Stomach smooth muscle (tissue), 2 donors: Measurements from ENCODE around the gene ARL4D.

Experiments
- H3K27ac ChIP-seq: one replicate; pipeline ENCODE4 v1.7.0; 2013; ENCODE audit warnings: mild to moderate bottlenecking, low read length, inconsistent platforms
- H3K27me3 ChIP-seq, 2 donors: one replicate each; pipeline ENCODE4 v1.7.0; 2013; ENCODE audit warnings: low read length in 2 of 2; ENCODE audit not compliant: insufficient read depth in 2 of 2, control insufficient read depth in 1 of 2
- H3K36me3 ChIP-seq, 2 donors: one replicate each; pipeline ENCODE4 v1.7.0; 2013; ENCODE audit warnings: low read length in 2 of 2; ENCODE audit not compliant: control insufficient read depth in 2 of 2, insufficient read depth in 2 of 2
- H3K4me1 ChIP-seq: one replicate; pipeline ENCODE4 v1.7.0; 2013; ENCODE audit warnings: low read length; ENCODE audit not compliant: control insufficient read depth, insufficient read depth
- H3K4me3 ChIP-seq, 2 donors: one replicate each; pipeline ENCODE4 v1.7.0; 2013; ENCODE audit warnings: low read length in 2 of 2
- H3K9ac ChIP-seq, 2 donors: one replicate each; pipeline ENCODE4 v1.7.0; 2013; ENCODE audit warnings: low read length in 2 of 2, mild to moderate bottlenecking in 1 of 2
- H3K9me3 ChIP-seq, 2 donors: one replicate each; pipeline ENCODE4 v1.7.0; 2013; ENCODE audit warnings: low read length in 2 of 2; ENCODE audit not compliant: control insufficient read depth in 2 of 2
- donor health status: healthy.
- donor health status: Pancreatic carcinoma.

ARL4D gene, protein sequence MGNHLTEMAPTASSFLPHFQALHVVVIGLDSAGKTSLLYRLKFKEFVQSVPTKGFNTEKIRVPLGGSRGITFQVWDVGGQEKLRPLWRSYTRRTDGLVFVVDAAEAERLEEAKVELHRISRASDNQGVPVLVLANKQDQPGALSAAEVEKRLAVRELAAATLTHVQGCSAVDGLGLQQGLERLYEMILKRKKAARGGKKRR

DNA sequence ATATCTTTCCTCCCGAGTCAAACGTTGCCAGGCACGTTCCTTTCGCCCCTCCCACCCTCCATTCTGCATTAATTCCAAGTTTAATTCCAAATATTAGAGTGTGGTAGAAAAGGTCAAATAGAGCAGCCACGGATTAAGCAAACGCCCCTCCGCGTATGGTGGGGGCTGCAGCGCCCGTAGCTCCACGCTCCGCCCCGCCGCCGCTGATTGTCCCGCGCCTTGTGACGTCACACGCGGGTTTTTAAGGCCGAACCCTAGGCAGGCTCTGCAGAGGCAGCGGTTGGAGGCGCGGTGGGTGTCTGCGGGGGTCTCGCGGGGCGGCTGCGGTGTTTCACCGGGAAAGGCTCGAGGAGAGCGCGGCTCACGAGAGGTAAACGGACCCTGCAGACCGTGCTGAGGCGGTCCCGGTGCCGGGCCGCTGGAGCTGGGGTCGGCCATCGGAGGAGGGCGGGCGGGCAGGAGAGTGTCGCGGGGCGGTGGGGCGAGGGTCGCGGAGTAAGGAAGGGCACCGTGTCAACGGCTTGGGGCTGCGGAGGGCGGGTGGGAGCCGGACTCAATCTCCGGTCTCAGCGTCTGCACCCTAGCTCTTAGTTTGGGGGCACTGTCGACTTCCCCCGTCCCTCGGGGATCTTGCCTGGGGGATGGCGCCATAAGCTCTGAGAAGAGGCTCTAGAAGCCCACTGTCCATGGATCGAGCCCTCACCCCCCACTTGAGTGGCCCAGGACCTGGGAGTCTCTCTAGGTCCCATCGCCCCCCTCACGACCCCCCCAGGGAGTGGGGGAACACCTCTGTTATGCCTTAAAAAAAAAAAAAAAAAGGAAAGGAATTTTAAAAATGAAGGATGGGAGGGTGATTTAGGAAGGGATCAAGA is at the start of gene ARL4D:
TSS of gene ARL4D (plus strand) at position 270 of the 872 bp plus-strand sequence. CDS start 740 bp downstream, outside the sequence.
- Histone ChIP-seq H3K4me3 (peak within 1 kb of the TSS; percentile 85 to 89), H3K9ac (peak within 1 kb of the TSS; percentile 80 to 91), H3K9me3 (no peaks in the 10 kb centered on the region), H3K36me3 (peaks cover 0 to 3% of the 10 kb centered on the region in 2 donors), H3K27ac (peak within 1 kb of the TSS; percentile 95), H3K4me1 (peaks cover 42% of the 10 kb centered on the region), H3K27me3 (no peaks in the 10 kb centered on the region)

DNA sequence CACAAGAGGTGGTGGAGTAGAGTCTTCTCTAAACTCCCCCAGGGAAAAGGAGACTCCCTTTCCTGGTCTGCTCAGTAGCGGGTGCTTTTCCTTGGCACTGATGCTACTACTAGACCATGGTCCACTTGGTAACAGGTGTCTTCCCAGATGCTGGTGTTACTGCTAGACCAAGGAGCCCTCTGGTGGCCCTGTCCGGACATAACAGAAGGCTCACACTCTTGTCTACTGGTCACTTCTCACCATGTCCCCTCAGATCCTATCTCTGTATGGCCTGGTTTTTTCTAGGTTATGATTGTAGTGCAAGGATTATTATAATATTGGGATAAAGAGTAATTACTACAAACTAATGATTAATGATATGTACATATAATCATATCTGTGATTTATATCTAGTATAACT is 49.7 kb upstream of the ARL4D start:
- Histone ChIP-seq H3K9ac (no peak overlapping the region), H3K27ac (no peak overlapping the region), H3K4me1 (no peaks in the 10 kb centered on the region), H3K4me3 (no peak overlapping the region), H3K27me3 (no peaks in the 10 kb centered on the region), H3K9me3 (peaks cover 12 to 24% of the 10 kb centered on the region in 2 donors), H3K36me3 (peaks cover 0 to 2% of the 10 kb centered on the region in 2 donors)

- Histone ChIP-seq H3K9ac (no peak overlapping the region), H3K4me1 (no peaks in the 10 kb centered on the region), H3K27me3 (no peaks in the 10 kb centered on the region), H3K36me3 (peaks cover 0 to 2% of the 10 kb centered on the region in 2 donors), H3K27ac (no peak overlapping the region), H3K4me3 (no peak overlapping the region), H3K9me3 (peaks cover 12 to 24% of the 10 kb centered on the region in 2 donors)
Measured at GRCh38 chr17:43350888-43351361, 47.9 kb upstream of the ARL4D start.

DNA sequence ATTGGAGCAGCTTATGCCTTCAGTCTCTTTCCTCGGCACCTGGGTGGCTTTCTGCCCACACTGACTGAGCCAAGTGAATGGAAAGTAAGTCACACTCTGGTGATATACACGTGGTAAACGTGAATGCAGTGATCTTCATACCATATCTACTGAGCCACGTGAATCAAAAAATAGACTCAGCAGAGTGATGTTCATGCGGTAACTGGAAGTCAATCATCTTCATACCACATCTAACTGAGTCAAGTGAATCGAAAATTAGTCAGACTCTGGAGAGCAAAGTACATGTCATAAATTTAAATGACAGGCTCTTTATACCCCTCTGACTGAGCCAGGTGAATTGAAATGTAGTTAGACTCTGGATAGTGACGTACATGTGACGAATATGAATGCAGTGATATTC is 47.1 kb upstream of the ARL4D start:
- no peak overlapping the region for H3K9ac ChIP-seq
- no peak overlapping the region for H3K4me3 ChIP-seq
- no peaks in the 10 kb centered on the region for H3K27me3 ChIP-seq
- no peak overlapping the region for H3K27ac ChIP-seq
- peaks cover 0 to 2% of the 10 kb centered on the region in 2 donors for H3K36me3 ChIP-seq
- peaks cover 12 to 24% of the 10 kb centered on the region in 2 donors for H3K9me3 ChIP-seq
- H3K4me1 ChIP-seq = peaks cover 6% of the 10 kb centered on the region

GRCh38 chr17:43352579-43353331 is 46.0 kb upstream of the ARL4D start:
- H3K27me3 ChIP-seq = no peaks in the 10 kb centered on the region
- H3K4me1 ChIP-seq = peaks cover 6% of the 10 kb centered on the region
- no peak overlapping the region for H3K9ac ChIP-seq
- peaks cover 10 to 19% of the 10 kb centered on the region in 2 donors for H3K9me3 ChIP-seq
- H3K4me3 ChIP-seq = no peak overlapping the region
- peaks cover 0 to 2% of the 10 kb centered on the region in 2 donors for H3K36me3 ChIP-seq
- H3K27ac ChIP-seq = no peak overlapping the region

GRCh38 chr17:43353393-43353792 is 45.4 kb upstream of the ARL4D start:
- Histone ChIP-seq H3K27me3 (no peaks in the 10 kb centered on the region), H3K9ac (no peak overlapping the region), H3K4me3 (no peak overlapping the region), H3K27ac (no peak overlapping the region), H3K4me1 (peaks cover 6% of the 10 kb centered on the region), H3K9me3 (peaks cover 6 to 13% of the 10 kb centered on the region in 2 donors), H3K36me3 (no peaks in the 10 kb centered on the region)

GRCh38 chr17:43354371-43354770 is 44.4 kb upstream of the ARL4D start:
- no peak overlapping the region for H3K4me3 ChIP-seq
- no peaks in the 10 kb centered on the region for H3K36me3 ChIP-seq
- peaks cover 0 to 4% of the 10 kb centered on the region in 2 donors for H3K9me3 ChIP-seq
- peaks cover 6% of the 10 kb centered on the region for H3K4me1 ChIP-seq
- no peaks in the 10 kb centered on the region for H3K27me3 ChIP-seq
- H3K27ac ChIP-seq = no peak overlapping the region
- no peak overlapping the region for H3K9ac ChIP-seq

DNA sequence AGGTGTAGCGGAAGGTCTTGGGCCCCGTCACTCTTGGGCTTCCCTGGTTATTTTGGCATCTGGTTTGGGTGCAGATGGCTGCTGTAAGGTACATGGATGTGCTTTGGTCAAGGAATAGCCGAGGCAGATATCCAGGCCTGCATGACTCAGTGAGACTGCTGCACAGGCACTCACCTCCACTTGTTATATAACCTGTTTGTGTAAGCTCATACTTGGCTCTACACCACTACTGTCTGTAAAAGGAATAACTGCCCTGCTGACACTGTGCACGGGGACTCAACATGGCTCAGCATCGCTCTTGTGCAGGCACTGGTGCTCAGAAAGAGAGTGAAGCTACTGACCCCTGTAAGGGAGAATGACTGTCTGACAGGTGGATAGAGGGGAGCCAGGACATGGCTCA is 42.3 kb upstream of the ARL4D start:
- Histone ChIP-seq H3K27me3 (no peaks in the 10 kb centered on the region), H3K4me3 (no peak overlapping the region), H3K4me1 (peaks cover 11% of the 10 kb centered on the region), H3K36me3 (no peaks in the 10 kb centered on the region), H3K9ac (no peak overlapping the region), H3K27ac (no peak overlapping the region), H3K9me3 (no peaks in the 10 kb centered on the region)

DNA sequence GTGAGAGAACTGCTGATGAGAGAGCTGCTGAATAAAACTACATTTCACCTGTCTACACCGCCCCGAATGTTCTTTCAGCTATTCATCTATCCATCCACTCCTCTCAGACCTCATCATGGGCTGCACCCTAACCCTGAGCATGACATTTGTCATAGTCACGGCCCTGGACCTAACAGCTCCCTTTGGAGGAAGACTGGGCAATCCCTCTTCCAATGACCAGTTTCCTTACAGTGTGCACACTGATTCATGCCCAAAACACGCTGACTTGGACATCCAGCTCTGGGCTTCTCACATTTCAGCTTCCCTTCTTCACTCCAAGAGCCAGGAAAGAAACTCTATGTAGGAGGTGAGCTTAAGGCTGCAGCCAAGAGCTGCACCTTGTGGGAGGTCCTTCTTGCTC is 41.8 kb upstream of the ARL4D start:
- H3K36me3 ChIP-seq = no peaks in the 10 kb centered on the region
- no peak overlapping the region for H3K27ac ChIP-seq
- no peaks in the 10 kb centered on the region for H3K27me3 ChIP-seq
- peaks cover 11% of the 10 kb centered on the region for H3K4me1 ChIP-seq
- H3K4me3 ChIP-seq = no peak overlapping the region
- H3K9me3 ChIP-seq = no peaks in the 10 kb centered on the region
- H3K9ac ChIP-seq = no peak overlapping the region

- Histone ChIP-seq H3K9me3 (no peaks in the 10 kb centered on the region), H3K27ac (peak overlapping the region; percentile 91), H3K27me3 (no peaks in the 10 kb centered on the region), H3K9ac (peak overlapping the region; percentile 81 to 90), H3K36me3 (no peaks in the 10 kb centered on the region), H3K4me3 (peak overlapping the region; percentile 79 to 86), H3K4me1 (peaks cover 11% of the 10 kb centered on the region)
Measured at GRCh38 chr17:43359469-43360110, 39.2 kb upstream of the ARL4D start.
